Activated T-helper 1 cell treated with anti-CD3 and anti-CD28 coated beads, Interleukin-2, amount 50 U/mL, for 16 hours (primary cell): ENCODE measurements around the gene GGT6.

ENCODE experiments used
- DNase-seq, 2 donors: peaks; one replicate each; pipeline ENCODE4 v3.0.0-alpha.2; 2020; ENCODE audit warnings: low read depth in 1 of 2, low spot score in 1 of 2

Gene GGT6

DNA sequence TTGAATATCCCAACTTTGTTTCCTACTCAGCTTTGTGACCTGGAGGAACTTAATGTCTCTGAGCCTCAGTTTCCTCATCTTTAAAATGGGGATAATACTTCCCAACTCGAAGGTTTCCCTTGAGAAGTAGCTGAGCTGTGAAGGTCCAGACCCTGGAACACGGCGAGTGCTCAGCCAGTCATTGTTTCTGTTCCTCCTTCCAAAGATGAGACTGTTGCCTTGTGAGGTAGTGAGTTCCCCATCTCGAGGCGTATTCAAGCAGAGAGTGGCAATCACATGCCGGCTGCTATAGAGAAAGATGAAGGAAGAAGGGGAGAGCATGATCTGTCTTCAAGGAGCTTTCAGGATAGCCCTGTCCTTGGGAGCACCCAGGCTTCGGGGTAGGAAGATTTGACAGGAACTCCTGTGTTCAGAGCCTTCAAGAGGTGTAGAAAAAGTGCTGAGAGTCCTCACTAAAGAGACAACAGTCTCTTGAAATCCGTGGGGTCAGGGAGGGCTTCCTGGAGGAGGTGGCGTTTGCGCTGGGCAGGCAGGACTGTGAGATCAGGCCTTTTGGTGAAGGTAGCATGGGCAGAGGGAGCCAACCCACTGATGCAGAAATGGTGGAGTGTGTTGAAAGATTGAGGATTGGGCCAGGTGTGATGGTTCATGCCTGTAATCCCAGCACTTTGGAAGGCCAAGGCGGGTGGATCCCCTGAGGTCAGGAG is 34.5 kb downstream of the GGT6 start:
- DNase-seq, result no peak

DNA sequence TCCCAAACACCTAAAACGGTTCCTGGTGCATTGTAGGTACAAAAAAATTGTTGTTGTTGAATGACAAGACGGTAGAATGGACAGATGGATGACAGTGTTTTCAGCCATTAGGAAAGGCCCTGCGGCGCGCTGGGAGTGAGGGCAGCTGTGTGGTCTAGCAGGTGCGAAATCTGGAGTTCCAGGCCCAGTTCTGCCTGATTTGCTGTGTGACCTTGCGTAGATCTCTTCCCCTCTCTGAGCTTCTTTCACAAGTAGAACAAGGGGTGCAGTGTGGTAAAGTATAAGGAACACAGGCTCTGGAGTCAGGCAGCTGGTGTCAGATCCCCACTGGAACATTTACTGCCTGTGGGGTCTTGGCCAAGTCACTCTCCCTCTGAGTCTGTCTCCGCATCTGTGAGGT is 36.4 kb downstream of the GGT6 start:
- DNase-seq, result no peak

DNA sequence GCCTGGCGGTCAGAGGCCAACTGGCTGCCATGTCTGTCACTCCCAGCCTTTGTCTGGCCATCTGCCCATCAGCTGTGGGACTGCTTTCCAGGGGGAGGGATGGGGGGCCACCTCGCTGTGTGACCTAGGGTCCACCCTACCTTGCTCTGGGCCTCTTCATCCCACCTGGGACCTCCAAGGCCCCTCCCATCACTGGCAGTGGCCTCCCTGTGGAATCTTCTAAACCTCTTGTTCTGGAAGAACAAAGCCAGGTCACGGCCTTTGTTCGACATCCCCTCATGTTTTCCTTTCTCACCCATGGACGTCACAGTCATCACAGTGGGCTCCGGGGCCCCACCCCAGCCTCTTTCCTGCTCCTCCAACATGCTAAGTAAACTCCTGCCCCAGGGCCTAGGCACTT is 37.7 kb downstream of the GGT6 start:
- DNase-seq, result no peak

DNA sequence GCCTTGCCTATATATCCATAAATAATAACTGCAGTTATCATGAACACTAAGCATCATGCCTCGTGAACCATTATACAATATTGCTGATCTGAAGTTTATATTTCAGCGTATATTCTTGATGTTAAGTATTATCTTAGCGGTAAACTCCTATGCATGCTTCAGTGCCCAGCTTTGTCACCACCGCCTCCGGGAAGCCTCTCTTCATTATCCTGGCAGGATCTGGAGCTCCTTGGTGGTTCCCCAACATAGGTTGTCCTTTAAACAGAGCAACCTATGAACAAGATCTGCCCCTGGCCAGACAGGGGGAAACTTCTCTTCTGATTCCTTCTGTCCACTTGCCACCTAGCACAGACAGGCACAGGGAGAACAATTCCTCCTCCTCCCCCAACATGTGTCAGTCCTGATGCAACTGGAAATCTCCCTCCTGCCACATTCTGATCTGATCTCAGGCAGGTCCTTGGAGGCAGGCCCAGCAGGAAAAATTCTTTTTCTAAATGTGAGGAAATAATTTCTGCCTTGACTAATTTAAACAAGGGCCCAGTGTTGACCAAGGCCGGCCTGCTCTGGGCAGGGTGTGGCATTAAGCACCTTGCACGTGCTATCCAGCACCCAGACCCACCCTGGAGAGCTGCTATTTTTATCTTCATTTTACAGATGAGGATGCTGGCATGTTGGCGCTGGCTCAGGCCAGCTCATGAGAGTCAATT is 39.3 kb downstream of the GGT6 start:
- DNase-seq, result no peak

DNA sequence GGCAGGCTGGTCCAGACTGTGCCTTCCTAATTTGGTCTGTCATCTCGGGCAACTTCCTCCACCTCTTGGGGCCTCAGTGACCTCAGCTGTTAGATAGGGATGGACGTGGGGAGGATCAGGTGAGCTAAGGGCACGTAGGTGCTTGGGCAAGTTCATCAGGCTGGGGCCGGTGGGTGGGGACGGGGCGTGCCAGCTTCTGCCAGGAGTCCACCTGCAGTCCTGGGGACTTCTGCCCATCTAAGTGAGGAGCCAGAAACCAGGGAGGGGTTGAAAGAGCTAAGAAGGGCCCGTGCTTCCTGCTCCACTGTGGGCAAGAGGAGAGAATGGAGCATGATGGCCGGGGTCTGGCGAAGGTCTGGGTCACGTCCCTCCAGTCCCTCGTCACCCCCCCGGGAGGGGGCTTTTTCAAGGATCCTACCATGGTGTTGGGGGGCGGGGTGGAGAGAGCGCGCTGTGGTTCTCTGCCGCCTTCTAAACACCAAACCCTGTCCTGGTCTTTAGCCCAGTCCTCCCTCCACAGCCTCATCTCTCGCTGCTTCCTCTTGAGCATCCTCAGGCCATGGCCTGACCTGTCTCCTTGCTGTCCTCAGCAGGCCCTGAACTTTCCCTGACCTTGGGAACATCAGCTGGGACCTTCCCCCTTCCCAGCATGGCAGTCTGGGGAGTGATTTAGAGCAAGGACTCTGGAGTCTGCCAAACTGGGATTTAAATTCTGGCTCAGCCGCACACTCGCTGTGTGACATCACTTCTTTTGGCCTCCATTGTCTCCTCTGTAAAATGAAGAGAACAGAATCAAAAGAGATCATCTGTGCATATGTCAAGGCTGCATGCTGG is 40.1 kb downstream of the GGT6 start:
- no peak for DNase-seq

DNA sequence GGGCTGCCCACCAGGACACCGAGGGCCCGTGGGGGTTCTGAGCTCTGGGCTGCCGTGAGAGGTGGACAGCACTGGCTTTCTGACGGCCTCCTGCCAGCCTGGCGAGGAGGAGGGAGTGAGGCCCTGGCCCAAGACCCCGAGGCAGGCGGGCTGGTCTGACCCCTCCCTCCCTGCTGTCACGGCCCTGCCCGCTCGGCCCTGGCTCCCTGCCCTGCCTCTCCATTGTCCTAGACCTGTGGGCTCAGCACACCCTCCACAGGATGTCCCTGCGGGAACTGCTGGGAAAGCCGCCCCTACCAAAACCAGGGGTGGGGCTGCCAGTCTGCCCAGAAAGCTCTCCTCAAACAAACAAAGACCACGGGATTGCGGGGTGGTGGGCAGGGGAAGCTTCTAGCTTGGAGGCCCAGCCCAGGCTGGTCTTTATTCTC is 41.0 kb downstream of the GGT6 start:
- DNase-seq, result no peak

DNA sequence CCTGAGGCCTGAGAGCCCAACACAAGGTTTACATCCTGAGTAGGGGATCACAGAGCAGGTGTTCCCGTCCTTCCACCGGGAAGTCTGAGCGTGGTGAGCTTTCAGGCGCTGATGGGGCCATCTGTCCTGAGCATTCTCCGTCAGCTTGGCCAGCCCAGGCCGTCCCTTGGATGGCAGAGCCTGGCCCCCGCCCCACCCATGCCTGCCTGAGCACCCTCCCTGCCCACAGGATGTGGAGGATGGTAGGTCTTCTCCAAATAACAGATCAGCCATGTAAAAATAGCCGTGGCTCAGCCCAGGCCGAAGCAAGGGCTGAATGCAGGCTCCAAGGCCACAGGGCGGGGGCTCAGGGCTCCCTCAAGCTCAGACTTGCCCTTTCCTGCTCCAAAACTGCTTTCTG is 41.5 kb downstream of the GGT6 start:
- no peak for DNase-seq

DNA sequence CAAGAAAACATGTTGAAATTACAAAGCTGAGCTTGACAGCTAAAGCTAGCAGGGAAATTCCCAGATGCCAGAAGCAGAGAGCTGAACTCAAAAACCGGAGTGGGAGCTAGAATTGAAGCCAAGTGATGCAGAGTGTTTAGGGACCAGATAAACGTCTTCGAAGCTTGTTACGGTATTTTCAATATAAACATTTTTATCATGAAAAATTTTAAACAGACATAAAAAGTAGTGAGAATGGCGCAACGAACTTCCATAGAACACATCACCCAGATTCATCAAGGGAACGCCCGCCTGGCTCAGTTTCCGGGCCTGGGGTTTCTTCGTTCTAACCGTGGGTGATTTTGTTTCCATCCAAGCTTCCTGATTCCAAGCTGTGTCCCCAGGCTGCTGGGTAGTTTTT is 43.6 kb downstream of the GGT6 start:
- DNase-seq, result no peak

DNA sequence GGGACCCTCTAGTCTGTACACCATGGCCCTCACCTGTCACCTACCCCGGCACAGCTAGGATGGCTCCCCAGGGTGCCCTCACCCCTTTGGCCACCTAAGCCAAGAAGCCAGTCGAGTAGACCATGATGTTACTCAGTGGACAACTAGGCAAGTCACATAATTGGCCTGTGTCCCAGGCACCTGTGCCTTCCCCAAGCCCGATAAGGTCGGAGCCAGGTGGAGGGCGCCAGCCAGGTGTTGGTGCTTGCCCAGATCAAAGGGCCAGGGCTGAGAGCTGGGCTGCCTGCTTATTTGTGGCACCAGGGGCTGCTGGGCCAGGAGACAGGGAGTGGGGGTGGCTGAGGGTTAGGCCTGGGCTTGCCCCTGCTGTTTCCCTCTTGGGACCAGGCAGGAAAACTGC is 44.9 kb downstream of the GGT6 start:
- no peak for DNase-seq

DNA sequence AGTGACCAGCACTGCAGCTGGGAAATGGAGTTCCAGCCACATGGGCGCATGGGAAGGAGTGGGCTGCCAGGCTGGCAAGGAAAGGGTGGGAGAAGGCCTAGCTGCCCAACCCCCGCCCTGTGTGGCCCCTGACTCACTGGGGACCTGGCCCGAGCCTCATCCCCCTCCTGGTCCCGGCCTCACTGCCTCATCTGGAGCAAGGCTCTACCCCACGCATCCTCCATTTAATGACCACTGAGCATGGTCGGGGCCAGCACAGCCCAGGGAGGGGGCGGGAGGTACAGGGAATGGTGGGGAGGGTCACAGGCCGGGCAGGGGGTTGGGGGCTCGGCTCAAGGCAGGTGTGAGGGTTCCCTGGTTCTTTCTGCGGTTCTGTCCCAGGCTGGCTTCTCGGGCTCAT is 45.6 kb downstream of the GGT6 start:
- no peak for DNase-seq

DNA sequence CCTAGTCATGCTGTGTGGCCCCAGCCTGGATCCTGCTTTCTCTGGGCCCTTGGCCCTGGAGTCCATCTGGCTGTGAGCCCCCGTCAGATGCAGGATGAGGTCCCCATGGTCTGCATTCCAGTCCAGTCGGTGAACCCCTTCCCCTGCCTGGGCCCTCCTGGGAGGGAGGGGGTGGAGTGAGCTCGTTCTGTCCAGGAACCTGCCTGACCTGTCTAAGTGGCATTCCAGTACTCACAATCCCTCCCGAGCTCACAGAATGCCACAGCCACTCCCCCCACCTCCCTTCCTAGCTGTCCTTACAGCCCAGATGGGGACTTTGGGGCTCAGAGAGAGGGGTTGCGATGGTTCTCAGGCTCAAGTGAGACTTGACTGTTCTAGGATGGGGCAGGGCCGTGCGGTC is 46.2 kb downstream of the GGT6 start:
- DNase-seq, result no peak

DNA sequence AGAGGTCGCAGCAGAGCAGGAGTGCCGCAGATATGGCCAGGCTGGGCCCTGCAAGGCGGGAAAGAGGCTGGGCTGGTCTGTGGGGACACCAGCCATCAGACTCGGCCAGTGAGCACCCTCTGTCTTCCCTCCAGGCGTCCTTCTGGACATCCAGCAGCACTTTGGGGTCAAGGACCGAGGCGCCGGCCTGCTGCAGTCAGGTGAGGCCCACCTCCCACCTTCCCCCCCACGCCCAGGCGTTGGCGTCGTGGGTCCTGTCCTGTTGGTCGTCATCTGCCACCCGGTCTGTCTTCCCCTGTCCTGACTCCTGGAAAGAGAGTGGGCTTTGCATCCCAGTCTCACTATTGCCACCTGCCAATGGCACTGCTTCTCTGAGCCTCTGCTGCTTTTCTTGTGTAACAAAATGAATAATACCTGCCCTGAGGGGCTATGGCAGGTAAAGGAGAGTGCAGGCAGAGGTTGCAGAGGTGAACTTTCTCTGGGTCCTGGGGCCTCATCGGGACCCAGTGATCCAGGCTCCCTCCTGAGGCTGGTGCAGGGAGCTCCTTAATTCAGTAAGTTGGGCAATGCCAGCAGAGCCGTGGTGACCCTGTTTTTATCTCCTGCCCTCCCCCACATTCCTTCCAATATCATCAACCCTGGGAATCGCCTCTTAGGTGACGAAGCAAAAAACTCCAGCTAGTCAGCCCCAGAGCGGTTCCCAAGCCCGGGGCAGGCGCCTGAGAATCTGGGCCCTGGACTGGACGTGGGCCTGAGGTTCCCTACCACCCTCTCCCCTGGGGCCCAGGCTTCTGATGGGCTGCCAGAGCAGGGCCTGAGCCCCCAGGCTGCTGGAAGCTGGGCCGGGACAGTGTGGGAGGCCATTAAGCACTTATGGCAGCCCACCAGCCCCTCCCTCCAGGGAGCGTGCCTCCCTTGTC is 47.0 kb downstream of the GGT6 start:
- no peak for DNase-seq

DNA sequence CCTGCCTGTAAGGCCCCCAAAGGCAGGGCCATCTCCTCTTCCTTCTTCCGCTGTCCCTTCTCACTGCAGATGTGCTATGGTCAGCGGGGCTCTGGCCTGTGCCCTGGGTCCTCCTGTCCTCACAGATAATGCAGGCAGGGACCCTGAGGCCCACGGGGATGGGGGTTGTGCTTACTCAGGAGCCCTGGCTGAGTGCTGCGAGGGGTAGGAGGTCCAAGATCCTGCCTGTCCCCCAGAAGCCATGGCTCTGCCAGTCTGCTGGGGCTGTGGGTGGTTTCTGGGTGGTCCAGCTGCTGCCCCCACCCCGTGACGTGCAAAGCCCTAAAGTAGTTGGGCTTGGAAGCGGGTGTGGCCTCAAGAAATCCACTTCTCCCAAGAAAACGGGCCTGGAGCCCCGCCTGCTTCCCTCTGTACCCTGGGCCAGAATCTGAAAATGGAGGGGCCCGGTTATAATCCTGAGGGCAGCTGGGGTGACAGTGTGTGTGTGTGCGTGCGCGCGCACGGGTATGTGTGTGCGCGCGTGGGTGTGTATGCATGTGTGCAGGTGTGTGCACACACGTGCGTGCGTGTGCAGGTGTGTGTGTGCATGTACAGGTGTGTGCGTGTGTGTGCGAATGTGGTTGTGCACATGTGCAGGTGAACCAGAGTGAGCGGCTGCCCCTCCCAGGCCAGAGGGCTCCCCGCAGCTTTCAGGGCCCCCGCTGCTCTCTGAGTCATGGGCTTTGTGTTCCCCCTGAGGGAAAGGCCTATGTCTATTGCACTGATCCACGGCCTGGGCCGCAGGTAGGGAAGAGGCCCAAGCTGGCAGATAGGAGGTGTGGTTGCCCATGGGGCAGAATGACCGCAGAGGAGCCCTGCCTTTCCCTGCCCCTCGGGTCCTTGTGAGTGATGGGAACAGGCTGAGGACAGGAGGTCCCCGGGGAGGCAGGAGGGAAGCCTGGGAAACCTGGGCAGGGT is 47.9 kb downstream of the GGT6 start:
- no peak for DNase-seq

DNA sequence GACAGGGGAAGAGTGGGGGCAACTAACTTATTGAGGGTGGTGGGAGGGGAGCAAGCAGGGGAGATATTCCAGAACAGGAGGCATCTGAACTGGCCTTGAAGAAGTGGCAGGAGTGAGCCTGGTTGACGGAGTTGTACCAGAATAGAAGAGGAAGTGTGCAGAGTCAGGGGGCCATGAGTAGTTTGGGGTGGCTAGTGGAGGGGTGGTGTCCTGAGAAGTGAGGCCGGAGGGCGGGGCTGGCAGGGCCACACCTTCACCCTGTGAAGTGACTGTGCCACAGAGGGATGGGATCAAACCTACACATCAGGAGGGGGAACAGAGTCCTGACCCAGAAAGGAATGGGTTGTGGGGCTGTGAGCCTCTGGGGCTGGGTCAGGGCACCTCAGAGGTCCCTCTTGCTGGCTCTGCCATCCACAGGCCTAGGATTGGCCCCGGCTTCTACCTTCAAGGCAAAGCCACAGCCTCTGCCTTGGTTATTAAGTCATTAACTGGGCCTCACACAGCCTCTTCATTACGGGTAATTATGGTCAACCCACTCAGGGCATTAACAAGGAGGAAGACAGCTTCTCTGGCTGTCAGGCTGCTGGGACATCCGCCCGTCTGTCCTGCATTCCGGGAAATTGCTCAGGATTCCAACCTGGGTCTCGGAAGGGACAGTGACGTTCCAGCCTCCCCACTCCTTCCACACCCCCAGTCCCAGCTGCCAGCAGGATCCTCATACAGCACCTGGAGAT is 49.0 kb downstream of the GGT6 start:
- no peak for DNase-seq

DNA sequence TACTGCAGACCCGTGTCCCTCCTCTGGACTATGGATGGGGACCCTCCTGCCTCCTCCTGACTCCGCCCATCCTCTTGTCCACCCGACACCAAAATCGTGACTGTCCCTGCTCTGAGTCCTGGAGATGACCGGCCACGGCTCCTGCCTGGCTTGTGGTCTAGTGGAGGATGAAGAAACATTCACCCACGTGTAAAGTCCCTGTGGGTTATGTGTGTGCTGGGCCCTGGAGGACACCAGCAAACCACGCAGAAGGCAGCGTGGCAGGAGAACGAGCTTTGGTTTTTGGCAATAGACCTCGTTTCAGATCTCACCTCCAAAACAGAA is 49.8 kb downstream of the GGT6 start:
- DNase-seq, result no peak

DNA sequence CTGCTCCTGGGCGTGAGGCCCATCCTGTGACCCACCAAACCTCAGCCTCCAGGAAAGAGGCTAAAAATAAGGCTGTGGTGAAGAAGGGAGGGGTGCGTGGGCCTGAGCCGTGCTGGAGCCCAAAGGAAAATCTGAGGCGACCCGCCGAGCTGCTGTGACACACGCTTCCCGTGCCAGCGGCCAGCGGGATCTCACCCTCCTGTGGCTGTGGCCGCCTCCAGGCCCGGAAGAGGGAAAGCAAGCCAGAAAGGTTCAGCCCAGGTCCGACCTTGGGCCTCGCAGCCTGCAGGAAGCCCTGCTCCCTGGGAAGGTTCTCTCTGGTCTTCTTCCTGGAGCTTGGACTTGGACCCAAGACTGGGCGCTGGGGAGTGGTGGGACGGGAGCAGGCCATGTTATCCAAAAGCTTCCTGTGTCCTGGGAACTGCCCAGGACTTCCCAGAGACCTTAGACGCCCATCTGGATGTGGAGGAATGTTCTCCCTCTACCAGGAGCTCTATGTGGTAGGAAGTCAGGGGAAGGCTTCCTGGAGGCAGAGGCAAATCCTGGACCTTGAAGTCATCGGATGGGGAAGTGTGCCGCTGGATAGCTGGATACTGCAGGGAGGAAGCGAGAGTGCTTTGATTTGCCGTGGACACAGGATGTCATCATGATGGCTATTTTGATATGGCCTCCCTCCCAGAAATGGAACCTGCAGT is 50.3 kb downstream of the GGT6 start:
- no peak for DNase-seq

DNA sequence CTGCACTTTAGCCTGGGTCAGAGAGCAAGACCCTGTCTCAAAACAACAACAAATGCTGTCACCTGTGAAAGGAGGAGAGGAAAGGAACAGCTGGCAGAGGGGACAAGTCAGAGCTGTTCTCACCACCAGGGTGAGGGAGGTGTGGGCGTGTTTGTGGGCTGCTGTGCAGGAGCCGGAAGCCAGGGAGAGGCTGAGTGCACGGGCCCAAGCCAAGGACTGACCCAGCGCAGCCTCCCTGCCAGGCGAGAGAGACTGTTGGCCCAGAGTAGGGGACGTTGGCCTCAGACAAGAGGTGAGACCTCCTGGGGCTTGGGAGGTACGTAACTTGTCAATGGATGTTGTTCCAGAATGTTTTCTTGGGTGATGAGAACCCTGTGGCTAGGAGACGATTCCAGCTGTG is 51.0 kb downstream of the GGT6 start:
- no peak for DNase-seq

DNA sequence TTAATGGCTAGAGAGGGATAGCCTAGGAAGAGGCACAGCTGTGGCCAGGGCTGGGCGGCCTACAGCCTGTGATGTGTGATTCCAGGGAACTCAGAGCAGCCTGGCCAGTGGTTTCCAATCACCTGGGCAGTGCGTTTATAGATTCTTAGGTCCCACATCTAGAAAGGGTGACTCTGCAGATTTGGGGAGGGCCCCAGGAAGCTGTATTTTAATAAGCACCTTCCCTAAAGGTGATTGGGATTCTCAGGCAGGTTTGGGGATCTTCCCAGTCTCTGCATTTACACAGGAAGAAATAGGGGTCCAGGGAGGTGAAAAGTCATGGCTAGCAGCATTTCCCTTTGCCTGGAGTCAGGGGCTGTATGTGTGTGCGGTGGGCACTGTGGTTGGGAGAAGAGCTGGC is 52.2 kb downstream of the GGT6 start:
- DNase-seq, result no peak
